Breast epithelium (tissue), 3 donors: ENCODE measurements around the gene ANKDD1B.

Experiments
- POLR2A ChIP-seq: fragments of 450-650 bp; IDR thresholded peaks from one replicate; pipeline ENCODE4 v1.6.1; 2016; ENCODE audit warnings: antibody characterized with exemption, mild to moderate bottlenecking, moderate library complexity
- TF ChIP-seq, protein P1 (sequence below), 3 donors: fragments of 450-650 bp; IDR thresholded peaks; one replicate each; pipeline ENCODE4 v1.5.1; 2016 to 2017; ENCODE audit warnings: antibody characterized with exemption in 3 of 3, mild to moderate bottlenecking in 3 of 3, moderate library complexity in 3 of 3

DNA sequence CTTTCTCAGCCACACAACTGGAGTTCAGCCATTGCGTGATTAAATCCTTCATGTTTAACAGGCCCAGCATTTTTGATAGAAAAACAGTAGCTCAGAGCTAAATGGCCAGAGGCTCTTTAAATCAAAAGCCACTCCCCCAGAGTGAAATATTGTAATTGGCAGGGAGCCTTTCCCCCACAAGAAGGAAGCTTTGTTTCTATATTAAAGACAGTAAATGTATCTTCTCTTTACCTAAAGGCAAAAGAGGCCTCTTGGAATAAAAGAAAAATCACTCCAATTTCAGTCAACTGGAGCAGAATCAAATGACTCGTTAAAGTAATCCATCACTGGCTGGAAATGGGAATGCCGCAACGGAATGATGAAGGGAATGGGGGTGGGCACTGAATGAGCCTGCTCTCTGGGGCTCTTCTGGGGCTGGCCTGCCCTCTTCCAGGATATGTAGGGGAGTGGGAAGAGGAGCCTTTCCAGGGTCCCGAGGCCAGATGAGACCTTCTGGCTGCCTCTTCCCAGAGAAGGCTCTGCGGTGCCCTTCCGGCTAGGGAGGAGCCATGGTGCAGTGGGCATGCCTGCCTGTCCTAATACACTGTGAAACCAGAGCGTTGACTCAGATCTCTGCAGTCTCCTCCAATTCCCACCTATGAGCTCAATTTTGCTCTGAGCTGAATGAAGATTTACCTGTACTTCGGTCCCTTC is 45.2 kb downstream of the ANKDD1B start:
- TF ChIP-seq, protein P1, sequence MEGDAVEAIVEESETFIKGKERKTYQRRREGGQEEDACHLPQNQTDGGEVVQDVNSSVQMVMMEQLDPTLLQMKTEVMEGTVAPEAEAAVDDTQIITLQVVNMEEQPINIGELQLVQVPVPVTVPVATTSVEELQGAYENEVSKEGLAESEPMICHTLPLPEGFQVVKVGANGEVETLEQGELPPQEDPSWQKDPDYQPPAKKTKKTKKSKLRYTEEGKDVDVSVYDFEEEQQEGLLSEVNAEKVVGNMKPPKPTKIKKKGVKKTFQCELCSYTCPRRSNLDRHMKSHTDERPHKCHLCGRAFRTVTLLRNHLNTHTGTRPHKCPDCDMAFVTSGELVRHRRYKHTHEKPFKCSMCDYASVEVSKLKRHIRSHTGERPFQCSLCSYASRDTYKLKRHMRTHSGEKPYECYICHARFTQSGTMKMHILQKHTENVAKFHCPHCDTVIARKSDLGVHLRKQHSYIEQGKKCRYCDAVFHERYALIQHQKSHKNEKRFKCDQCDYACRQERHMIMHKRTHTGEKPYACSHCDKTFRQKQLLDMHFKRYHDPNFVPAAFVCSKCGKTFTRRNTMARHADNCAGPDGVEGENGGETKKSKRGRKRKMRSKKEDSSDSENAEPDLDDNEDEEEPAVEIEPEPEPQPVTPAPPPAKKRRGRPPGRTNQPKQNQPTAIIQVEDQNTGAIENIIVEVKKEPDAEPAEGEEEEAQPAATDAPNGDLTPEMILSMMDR (IDR thresholded peaks at IDR 0.05) = no peak
- TF ChIP-seq POLR2A = no peak
